Measurements from ENCODE around the gene SPOCK2. TPM values are rescaled to one million over a fixed set of nuclear protein-coding genes. Genes with fewer than 3 reads are reported as not detected.

The SPOCK2 gene
- total and polyA plus RNA-seq, 2 of the 4 experiments (the other 2 are of a cell fraction): 0.02 TPM; not detected in 1

- no peak for TF ChIP-seq CEBPB (IDR thresholded peaks at IDR 0.05; ENCODE audit: low read depth, low read length)
Observed at GRCh38 chr10:72062832-72063702, 25.3 kb downstream of the SPOCK2 start (continued).

GRCh38 chr10:72062382-72062781, 26.0 kb downstream of the SPOCK2 start:
- no peak overlapping the region for H2BK20ac ChIP-seq (ENCODE audit: low read depth, low read length)
- no peak overlapping the region for H3K56ac ChIP-seq (ENCODE audit: extremely low read depth, insufficient read depth, low read length)
- 85% methylated on average over 3 of the region's 10 CpGs; no CpG with 5 or more reads in 1 of the 2 experiments for WGBS, 2 experiments (ENCODE audit: extremely low coverage in 2 of 2, insufficient read length in 1 of 2)
- no peak overlapping the region for H4K91ac ChIP-seq (ENCODE audit: insufficient read depth, low read depth, low read length)
- no peak overlapping the region for H3K23ac ChIP-seq (ENCODE audit: low read depth, low read length)
- ChIA-PET POLR2A (ENCODE audit: unreplicated experiment) (no interaction called here), CTCF (no interaction called here)
- no peak overlapping the region for H3K14ac ChIP-seq (replicated peaks; ENCODE audit: low read depth, low read length)
- H3K18ac ChIP-seq (ENCODE audit: low read depth, low read length): no peak overlapping the region
- no peak overlapping the region for H3K27ac ChIP-seq (ENCODE audit: insufficient read depth, low read length)
- DNase-seq (no peak), ATAC-seq (ENCODE audit: low read depth) (no peak)
- no peaks in the 10 kb centered on the region for H4K20me1 ChIP-seq (ENCODE audit: insufficient read depth, low read length)
- no peak overlapping the region for H2BK5ac ChIP-seq (ENCODE audit: low read depth, low read length, poor library complexity, severe bottlenecking)
- H3K9me3 ChIP-seq (ENCODE audit: control insufficient read depth, insufficient read depth, low read length): no peaks in the 10 kb centered on the region
- H2AK9ac ChIP-seq (replicated peaks; ENCODE audit: low read depth, low read length, poor library complexity): no peak overlapping the region
- H4K8ac ChIP-seq (ENCODE audit: low read depth in 2 of 2, low read length in 2 of 2): no peak overlapping the region
- no peak overlapping the region for H2BK120ac ChIP-seq (ENCODE audit: low read depth, low read length)
- H2AFZ ChIP-seq (replicated peaks; ENCODE audit: low read length, poor library complexity): peak overlapping the region; percentile 58
- no peaks in the 10 kb centered on the region for H3K4me1 ChIP-seq (ENCODE audit: control insufficient read depth, insufficient read depth, low read length)
- intact Hi-C loops (cut with micrococcal nuclease): no loop called here
- peaks cover 44% of the 10 kb centered on the region for H3K27me3 ChIP-seq (ENCODE audit: control insufficient read depth, insufficient read depth, low read length)
- H3K4me2 ChIP-seq (ENCODE audit: low read depth, low read length): no peak overlapping the region
- no peak for TF ChIP-seq NFE2L2 (IDR thresholded peaks at IDR 0.05; ENCODE audit: low read depth, low read length)
- no peak for TF ChIP-seq SMC3 (IDR thresholded peaks at IDR 0.05; ENCODE audit: low read depth, low read length)
- no peak for TF ChIP-seq MXI1 (IDR thresholded peaks at IDR 0.05; ENCODE audit: borderline replicate concordance, low read depth, low read length)
- TF ChIP-seq BHLHE40 (IDR thresholded peaks at IDR 0.05; ENCODE audit: low read depth, low read length): no peak
- no peak for TF ChIP-seq ELK1 (IDR thresholded peaks at IDR 0.05; ENCODE audit: borderline replicate concordance, low read depth, low read length)
- no peak for TF ChIP-seq MAFK (IDR thresholded peaks at IDR 0.05; ENCODE audit: low read depth, low read length)
- TF ChIP-seq FOS (IDR thresholded peaks at IDR 0.05; ENCODE audit: low read depth, low read length): no peak
- TF ChIP-seq MAZ (IDR thresholded peaks at IDR 0.05; ENCODE audit: borderline replicate concordance, low read depth, low read length): no peak
- no peak for TF ChIP-seq CEBPB (IDR thresholded peaks at IDR 0.05; ENCODE audit: low read depth, low read length)
- no peak for TF ChIP-seq POLR2A (IDR thresholded peaks at IDR 0.05; ENCODE audit: low read depth, low read length)
- dilution Hi-C loops (cut with HindIII; ENCODE audit: low sequenced_read_pairs, unreplicated experiment): no loop called here
- H3K9ac ChIP-seq (ENCODE audit: low read depth, low read length): no peak overlapping the region
- no peaks in the 10 kb centered on the region for H3K36me3 ChIP-seq (ENCODE audit: control insufficient read depth, insufficient read depth, low read length)
- no peaks in the 10 kb centered on the region for H3K79me1 ChIP-seq (ENCODE audit: low read depth in 1 of 2, low read length in 2 of 2)
- BruUV-seq (replicated peaks): no TSS peak
- no peak overlapping the region for H2BK15ac ChIP-seq (ENCODE audit: low read depth, low read length)
- H2AK5ac ChIP-seq (ENCODE audit: low read depth, low read length): no peak overlapping the region
- no peak overlapping the region for H3K4me3 ChIP-seq (ENCODE audit: insufficient read depth, low read depth, low read length)
- no peak overlapping the region for H4K5ac ChIP-seq (ENCODE audit: low read depth, low read length)
- no peak overlapping the region for H3K4ac ChIP-seq (ENCODE audit: low read depth, low read length)
- no peaks in the 10 kb centered on the region for H3K9me1 ChIP-seq (ENCODE audit: insufficient read depth, low read length)
- in situ Hi-C loops (cut with MboI; ENCODE audit: low sequenced_read_pairs): no loop called here
